H1 (cell line): Measurements from ENCODE around the gene GOLGA8A. TPM values are rescaled to one million over a fixed set of nuclear protein-coding genes. Genes with fewer than 3 reads are reported as not detected.
"Not testable (repeated sequence)": the region's sequence is repeated elsewhere in the genome, so short reads cannot be mapped to it uniquely, and the experiment has no call there.

Source experiments
- CTCF ChIA-PET: fragments of 300-600 bp; sonication (Branson Sonifier 250); formaldehyde crosslinking; loops from one replicate; lab custom pipeline; 2021; ENCODE audit not compliant: partially characterized antibody; lab: Charles Lee
- POLR2A ChIA-PET: fragments of 300-600 bp; sonication (Branson Sonifier 250); formaldehyde crosslinking; loops from one replicate; lab custom pipeline; 2021; ENCODE audit warnings: inconsistent platforms; ENCODE audit not compliant: partially characterized antibody; lab: Charles Lee
- DNase-seq, 2 experiments: peaks; one replicate each; pipeline versions ENCODE4 v3.0.0 to v3.0.0-alpha.2; 2010 to 2022; ENCODE audit warnings: low spot score in 2 of 2, low read depth in 1 of 2, mixed read lengths in 1 of 2
- FAIRE-seq: peaks from 2 replicates; lab custom pipeline; 2011; peaks lifted over from hg19 to GRCh38; lab: Jason Lieb, UNC
- H2AFZ ChIP-seq: 2 replicates; pipeline ENCODE4 v1.8.1; 2012; ENCODE audit warnings: low read length, inconsistent platforms
- H2AK5ac ChIP-seq: 2 replicates; pipeline ENCODE4 v1.6.1; 2013; ENCODE audit warnings: low read depth, low read length
- H2BK120ac ChIP-seq: replicated peaks from 2 replicates; pipeline ENCODE3; 2013; ENCODE audit warnings: low read depth, low read length, inconsistent platforms
- H2BK12ac ChIP-seq: 2 replicates; pipeline ENCODE4 v1.6.1; 2013; ENCODE audit warnings: low read depth, low read length
- H2BK15ac ChIP-seq: 2 replicates; pipeline ENCODE4 v1.6.1; 2013; ENCODE audit warnings: low read length
- H2BK20ac ChIP-seq: 2 replicates; pipeline ENCODE4 v1.6.1; 2013; ENCODE audit warnings: low read length
- H2BK5ac ChIP-seq: 2 replicates; pipeline ENCODE4 v1.6.1; 2013; ENCODE audit warnings: low read depth, low read length
- H3K14ac ChIP-seq: 2 replicates; pipeline ENCODE4 v1.6.1; 2013; ENCODE audit warnings: inconsistent platforms; ENCODE audit not compliant: insufficient read length
- H3K18ac ChIP-seq: 2 replicates; pipeline ENCODE4 v1.6.1; 2013; ENCODE audit warnings: low read length; ENCODE audit errors: extremely low read depth
- H3K23ac ChIP-seq: 2 replicates; pipeline ENCODE4 v1.6.1; 2013; ENCODE audit warnings: inconsistent platforms; ENCODE audit not compliant: insufficient read length
- H3K23me2 ChIP-seq: 2 replicates; pipeline ENCODE4 v1.6.1; 2013; ENCODE audit warnings: low read depth, low read length
- H3K27ac ChIP-seq: 2 replicates; pipeline ENCODE4 v1.6.1; 2011; ENCODE audit warnings: low read depth, low read length, inconsistent platforms
- H3K27me3 ChIP-seq, 4 experiments: replicated peaks in 1 of 4; 1 replicate in 1 of 4; 2 replicates in 3 of 4; pipeline versions ENCODE4 v1.6.1 to v1.8.1; 2011 to 2013; ENCODE audit warnings: low read length in 3 of 4, mild to moderate bottlenecking in 3 of 4, inconsistent platforms in 2 of 4, mixed read lengths in 2 of 4, moderate library complexity in 1 of 4; ENCODE audit not compliant: control insufficient read depth in 3 of 4, insufficient read depth in 3 of 4; ENCODE audit errors: extremely low read depth in 1 of 4
- H3K36me3 ChIP-seq, 4 experiments: 2 replicates each; pipeline versions ENCODE4 v1.6.1 to v1.8.1; 2011 to 2013; ENCODE audit warnings: mild to moderate bottlenecking in 4 of 4, low read length in 3 of 4, moderate library complexity in 2 of 4, control low read depth in 1 of 4, inconsistent platforms in 1 of 4; ENCODE audit not compliant: insufficient read depth in 4 of 4, control insufficient read depth in 2 of 4
- H3K4ac ChIP-seq: replicated peaks from 2 replicates; pipeline ENCODE3; 2013; ENCODE audit warnings: low read length, low read depth, mixed read lengths, inconsistent platforms; ENCODE audit not compliant: insufficient read length
- H3K4me1 ChIP-seq, 4 experiments: replicated peaks in 1 of 4; 1 replicate in 1 of 4; 2 replicates in 3 of 4; pipeline versions ENCODE4 v1.6.1 to v1.8.1; 2011 to 2013; ENCODE audit warnings: low read length in 3 of 4, inconsistent platforms in 2 of 4, mixed read lengths in 1 of 4; ENCODE audit not compliant: insufficient read depth in 4 of 4, control insufficient read depth in 3 of 4
- H3K4me2 ChIP-seq, 2 experiments: 2 replicates each; pipeline versions ENCODE4 v1.6.1 to v1.8.1; 2011 to 2013; ENCODE audit warnings: low read depth in 2 of 2, low read length in 2 of 2, control low read depth in 1 of 2, inconsistent platforms in 1 of 2, mild to moderate bottlenecking in 1 of 2; ENCODE audit not compliant: insufficient read depth in 1 of 2
- H3K4me3 ChIP-seq, 4 experiments: fragments of 200-600, 300-600 bp in 1 of 4; sonication (generic), shearing (Covaris generic), sonication (Bioruptor Twin) in 1 of 4; 2 replicates each; pipeline versions ENCODE4 v1.5.1 to v1.8.1; 2011 to 2016; ENCODE audit warnings: low read length in 4 of 4, low read depth in 3 of 4, control low read depth in 2 of 4, inconsistent platforms in 2 of 4, mild to moderate bottlenecking in 2 of 4, mixed read lengths in 1 of 4, moderate library complexity in 1 of 4; ENCODE audit not compliant: insufficient read depth in 2 of 4; ENCODE audit errors: extremely low read depth in 1 of 4
- H3K56ac ChIP-seq: replicated peaks from 2 replicates; pipeline ENCODE3; 2013; ENCODE audit warnings: low read depth, mild to moderate bottlenecking, mixed read lengths, low read length, inconsistent platforms; ENCODE audit not compliant: insufficient read length
- H3K79me1 ChIP-seq: 2 replicates; pipeline ENCODE4 v1.6.1; 2013; ENCODE audit warnings: low read depth, low read length, control low read depth
- H3K79me2 ChIP-seq, 2 experiments: 2 replicates each; pipeline versions ENCODE4 v1.6.1 to v1.8.1; 2012 to 2013; ENCODE audit warnings: low read length in 2 of 2, mild to moderate bottlenecking in 2 of 2, inconsistent platforms in 1 of 2; ENCODE audit not compliant: insufficient read depth in 2 of 2, control insufficient read depth in 1 of 2
- H3K9ac ChIP-seq, 4 experiments: replicated peaks in 1 of 4; 1 replicate in 1 of 4; 2 replicates in 3 of 4; pipeline versions ENCODE4 v1.6.1 to v1.8.1; 2011 to 2013; ENCODE audit warnings: low read depth in 3 of 4, low read length in 3 of 4, control low read depth in 2 of 4, mild to moderate bottlenecking in 2 of 4, moderate library complexity in 2 of 4, inconsistent platforms in 1 of 4; ENCODE audit errors: extremely low read depth in 1 of 4
- H3K9me3 ChIP-seq, 2 experiments: 2 replicates each; pipeline versions ENCODE4 v1.6.1 to v1.8.1; 2012 to 2013; ENCODE audit warnings: mild to moderate bottlenecking in 2 of 2, moderate library complexity in 2 of 2, control low read depth in 1 of 2, inconsistent platforms in 1 of 2, low read depth in 1 of 2, low read length in 1 of 2, mixed read lengths in 1 of 2; ENCODE audit not compliant: insufficient read depth in 2 of 2
- H4K20me1 ChIP-seq, 2 experiments: replicated peaks in 1 of 2; 2 replicates each; pipeline versions ENCODE3 to v1.8.1; 2011 to 2013; ENCODE audit warnings: inconsistent platforms in 2 of 2, low read length in 2 of 2, mild to moderate bottlenecking in 1 of 2; ENCODE audit not compliant: insufficient read depth in 2 of 2, control insufficient read depth in 1 of 2
- H4K5ac ChIP-seq: 2 replicates; pipeline ENCODE4 v1.6.1; 2013; ENCODE audit warnings: low read length, low read depth, mixed read lengths, inconsistent platforms; ENCODE audit not compliant: insufficient read length
- H4K8ac ChIP-seq: 2 replicates; pipeline ENCODE4 v1.8.0; 2013; ENCODE audit warnings: mild to moderate bottlenecking, moderate library complexity, low read length, inconsistent platforms; ENCODE audit not compliant: insufficient read depth; ENCODE audit errors: extremely low read depth
- H4K91ac ChIP-seq: replicated peaks from 2 replicates; pipeline ENCODE3; 2013; ENCODE audit warnings: low read length, mixed read lengths, inconsistent platforms; ENCODE audit not compliant: insufficient read length
- WGBS, 2 experiments: shearing (Covaris generic) in 1 of 2; methylation state at CpG; one replicate each; pipeline versions ENCODE4 v1.1.6 to v1.1.7; 2013 to 2015; ENCODE audit warnings: low lambda C conversion rate in 2 of 2, mixed read lengths in 2 of 2, inconsistent platforms in 1 of 2, low coverage in 1 of 2, missing lambda C conversion rate in 1 of 2; ENCODE audit not compliant: insufficient replicate concordance in 2 of 2, insufficient coverage in 1 of 2, insufficient read length in 1 of 2; ENCODE audit errors: extremely low coverage in 1 of 2, missing lambda C conversion rate in 1 of 2; 5-methylcytosine and 5-hydroxymethylcytosine counted together
- polyA plus RNA-seq, 7 experiments: library from polyadenylated mRNA; depleted of rRNA in 3 of 7; stranded (reverse) in 5 of 7; unstranded in 2 of 7; fragments of >200 nt in 5 of 7; fragments of 200-250 nt in 2 of 7; gene quantifications; 1 replicate in 5 of 7; 2 replicates in 1 of 7; 4 replicates in 1 of 7; pipeline versions ENCODE4 v1.2.1 to v1.2.3, GENCODE V29; 2011 to 2013; ENCODE audit warnings: missing spikeins in 2 of 7, mixed read lengths in 2 of 7
- total RNA-seq: library from RNA; stranded (reverse); fragmentation: NEBNext Ultra II Directional; extraction: Animal tissue kit (Norgen Biotek cat#: 25700); gene quantifications from 2 replicates; pipeline ENCODE4 v1.2.1, GENCODE V29; 2021

GOLGA8A gene
- total and polyA plus RNA-seq, 2 of the 8 experiments (the other 6 are each of a cell fraction or from before 2014, with no cell fraction given): 5.5 to 20.0 TPM

- H3K14ac ChIP-seq, H3K79me2 ChIP-seq, H3K9me3 ChIP-seq, H2AK5ac ChIP-seq, FAIRE-seq, H3K4me2 ChIP-seq, H3K36me3 ChIP-seq, H3K27ac ChIP-seq, H3K23me2 ChIP-seq, H2BK5ac ChIP-seq, H3K4me3 ChIP-seq, CTCF ChIA-PET, H3K4me1 ChIP-seq, POLR2A ChIA-PET, H4K91ac ChIP-seq, H3K56ac ChIP-seq, H3K4ac ChIP-seq, H2BK20ac ChIP-seq, H2BK12ac ChIP-seq, H2AFZ ChIP-seq, H3K9ac ChIP-seq, H4K8ac ChIP-seq, H3K18ac ChIP-seq, DNase-seq, H3K79me1 ChIP-seq, H4K5ac ChIP-seq, H4K20me1 ChIP-seq, H3K23ac ChIP-seq, H2BK120ac ChIP-seq, H2BK15ac ChIP-seq: not testable (repeated sequence)
- 95% methylated on average over 6 of the region's 11 CpGs; no CpG with 5 or more reads in 1 of the 2 experiments for WGBS, 2 experiments
- H3K27me3 ChIP-seq: peaks cover 10 to 32% (median 25%) of the 10 kb centered on the region in 4 experiments
These were observed 3.5 kb downstream of the GOLGA8A start for GRCh38 chr15:34433956-34434626.

- H4K5ac ChIP-seq, H2AK5ac ChIP-seq, H3K18ac ChIP-seq, H3K9me3 ChIP-seq, H2BK12ac ChIP-seq, H3K14ac ChIP-seq, DNase-seq, H2BK20ac ChIP-seq, H3K9ac ChIP-seq, H3K4me2 ChIP-seq, H3K4me3 ChIP-seq, H4K20me1 ChIP-seq, H3K23me2 ChIP-seq, H2BK5ac ChIP-seq, H2AFZ ChIP-seq, H3K27ac ChIP-seq, H3K27me3 ChIP-seq, POLR2A ChIA-PET, H3K23ac ChIP-seq, H3K36me3 ChIP-seq, H4K91ac ChIP-seq, CTCF ChIA-PET, H2BK120ac ChIP-seq, H4K8ac ChIP-seq, H3K56ac ChIP-seq, H2BK15ac ChIP-seq, FAIRE-seq, H3K79me2 ChIP-seq, H3K4me1 ChIP-seq, H3K79me1 ChIP-seq, H3K4ac ChIP-seq: not testable (repeated sequence)
- 87% methylated on average over 8 of the region's 8 CpGs; no CpG with 5 or more reads in 1 of the 2 experiments for WGBS, 2 experiments
These were observed 7.0 kb downstream of the GOLGA8A start for GRCh38 chr15:34430642-34431041.
